ENCODE measurements around the gene MEGF11. TPM values are rescaled to one million over a fixed set of nuclear protein-coding genes. Genes with fewer than 3 reads are reported as not detected.

MEGF11 gene
- total RNA-seq, result 0.11 TPM
- polyA plus RNA-seq, result 0.13 TPM

- DNase-seq (ENCODE audit: extremely low spot score), result no peak
These were observed at the start of gene MEGF11 for GRCh38 chr15:66253418-66254088. Gene MEGF11, minus strand, starts transcription at chr15:66253750. Its CDS starts 125,347 bp downstream, at chr15:66128403.

GRCh38 chr15:66302489-66303278, 49.1 kb upstream of the MEGF11 start:
- Histone ChIP-seq H3K4me1 (ENCODE audit: insufficient read depth) (no peaks in the 10 kb centered on the region), H3K27ac (ENCODE audit: low read depth) (no peak overlapping the region), H3K4me3 (ENCODE audit: low read depth, low read length) (no peak overlapping the region), H3K36me3 (ENCODE audit: insufficient read depth) (no peaks in the 10 kb centered on the region)
- DNase-seq (ENCODE audit: extremely low spot score), result no peak
- 94% methylated on average over 5 of the region's 5 CpGs for WGBS

More at GRCh38 chr15:66253418-66254088, at the start of gene MEGF11:
- WGBS, result under 1% methylated on average over 64 of the region's 64 CpGs
- no peaks in the 10 kb centered on the region for H3K36me3 ChIP-seq (ENCODE audit: insufficient read depth)
- H3K4me3 ChIP-seq (ENCODE audit: low read depth, low read length), result peak within 1 kb of the TSS; percentile 50
- peaks cover 2% of the 10 kb centered on the region for H3K4me1 ChIP-seq (ENCODE audit: insufficient read depth)
- no peak within 1 kb of the TSS for H3K27ac ChIP-seq (ENCODE audit: low read depth)

- 65% methylated on average over 4 of the region's 4 CpGs for WGBS
- no peaks in the 10 kb centered on the region for H3K36me3 ChIP-seq (ENCODE audit: insufficient read depth)
- no peak overlapping the region for H3K27ac ChIP-seq (ENCODE audit: low read depth)
- no peak for DNase-seq (ENCODE audit: extremely low spot score)
- no peak overlapping the region for H3K4me3 ChIP-seq (ENCODE audit: low read depth, low read length)
- H3K4me1 ChIP-seq (ENCODE audit: insufficient read depth), result no peaks in the 10 kb centered on the region
These were observed 45.3 kb upstream of the MEGF11 start for GRCh38 chr15:66298803-66299251.

- H3K27ac ChIP-seq (ENCODE audit: low read depth), result no peak overlapping the region
- DNase-seq (ENCODE audit: extremely low spot score), result no peak
- no peaks in the 10 kb centered on the region for H3K4me1 ChIP-seq (ENCODE audit: insufficient read depth)
- 69% methylated on average over 5 of the region's 5 CpGs for WGBS
- no peaks in the 10 kb centered on the region for H3K36me3 ChIP-seq (ENCODE audit: insufficient read depth)
- H3K4me3 ChIP-seq (ENCODE audit: low read depth, low read length), result no peak overlapping the region
These were observed 42.6 kb upstream of the MEGF11 start for GRCh38 chr15:66296186-66296585.

- Histone ChIP-seq H3K36me3 (ENCODE audit: insufficient read depth) (no peaks in the 10 kb centered on the region), H3K4me1 (ENCODE audit: insufficient read depth) (no peaks in the 10 kb centered on the region), H3K4me3 (ENCODE audit: low read depth, low read length) (no peak overlapping the region), H3K27ac (ENCODE audit: low read depth) (no peak overlapping the region)
- WGBS, result 35% methylated on average over 3 of the region's 3 CpGs
- DNase-seq (ENCODE audit: extremely low spot score), result no peak
These were observed 41.3 kb upstream of the MEGF11 start for GRCh38 chr15:66294932-66295235.

- Histone ChIP-seq H3K4me1 (ENCODE audit: insufficient read depth) (no peaks in the 10 kb centered on the region), H3K27ac (ENCODE audit: low read depth) (peak overlapping the region; percentile 85), H3K36me3 (ENCODE audit: insufficient read depth) (no peaks in the 10 kb centered on the region), H3K4me3 (ENCODE audit: low read depth, low read length) (peak overlapping the region; percentile 87)
- 3% methylated on average over 16 of the region's 16 CpGs for WGBS
- DNase-seq (ENCODE audit: extremely low spot score), result no peak
These were observed 40.8 kb upstream of the MEGF11 start for GRCh38 chr15:66294157-66294931.

GRCh38 chr15:66293419-66294156, 40.0 kb upstream of the MEGF11 start, which contains the start of gene DIS3L:
Gene DIS3L, plus strand, starts transcription at chr15:66293568. Its CDS starts 29 bp downstream, at chr15:66293597.
- Histone ChIP-seq H3K4me3 (ENCODE audit: low read depth, low read length) (peak within 1 kb of the TSS; percentile 87), H3K27ac (ENCODE audit: low read depth) (peak within 1 kb of the TSS; percentile 85), H3K4me1 (ENCODE audit: insufficient read depth) (no peaks in the 10 kb centered on the region), H3K36me3 (ENCODE audit: insufficient read depth) (no peaks in the 10 kb centered on the region)
- DNase-seq (ENCODE audit: extremely low spot score), result no peak
- under 1% methylated on average over 92 of the region's 92 CpGs for WGBS

- H3K27ac ChIP-seq (ENCODE audit: low read depth), result peak overlapping the region; percentile 72
- H3K36me3 ChIP-seq (ENCODE audit: insufficient read depth), result no peaks in the 10 kb centered on the region
- H3K4me3 ChIP-seq (ENCODE audit: low read depth, low read length), result peak overlapping the region; percentile 87
- H3K4me1 ChIP-seq (ENCODE audit: insufficient read depth), result no peaks in the 10 kb centered on the region
- no peak for DNase-seq (ENCODE audit: extremely low spot score)
- 16% methylated on average over 22 of the region's 22 CpGs for whole genome bisulfite sequencing
These were observed 39.2 kb upstream of the MEGF11 start for GRCh38 chr15:66292571-66293418.

- Histone ChIP-seq H3K4me1 (ENCODE audit: insufficient read depth) (no peaks in the 10 kb centered on the region), H3K4me3 (ENCODE audit: low read depth, low read length) (no peak overlapping the region), H3K36me3 (ENCODE audit: insufficient read depth) (no peaks in the 10 kb centered on the region), H3K27ac (ENCODE audit: low read depth) (no peak overlapping the region)
- DNase-seq (ENCODE audit: extremely low spot score), result no peak
- 76% methylated on average over 6 of the region's 6 CpGs for WGBS
These were observed 38.4 kb upstream of the MEGF11 start for GRCh38 chr15:66291816-66292570.

GRCh38 chr15:66290518-66290917, 37.0 kb upstream of the MEGF11 start:
- no peak for DNase-seq (ENCODE audit: extremely low spot score)
- Histone ChIP-seq H3K4me3 (ENCODE audit: low read depth, low read length) (no peak overlapping the region), H3K27ac (ENCODE audit: low read depth) (no peak overlapping the region), H3K36me3 (ENCODE audit: insufficient read depth) (no peaks in the 10 kb centered on the region), H3K4me1 (ENCODE audit: insufficient read depth) (no peaks in the 10 kb centered on the region)

- no peak for DNase-seq (ENCODE audit: extremely low spot score)
- WGBS, result 96% methylated on average over 3 of the region's 3 CpGs
- Histone ChIP-seq H3K4me1 (ENCODE audit: insufficient read depth) (no peaks in the 10 kb centered on the region), H3K27ac (ENCODE audit: low read depth) (no peak overlapping the region), H3K36me3 (ENCODE audit: insufficient read depth) (no peaks in the 10 kb centered on the region), H3K4me3 (ENCODE audit: low read depth, low read length) (no peak overlapping the region)
These were observed 36.5 kb upstream of the MEGF11 start for GRCh38 chr15:66290007-66290406.
